Measurements from ENCODE around the gene SNTG2.
"Not testable (repeated sequence)": the region's sequence is repeated elsewhere in the genome, so short reads cannot be mapped to it uniquely, and the experiment has no call there.

SNTG2 gene

GRCh38 chr2:1375794-1376193 is 425.1 kb downstream of the SNTG2 start:
- H3K27ac ChIP-seq: no peak overlapping the region
- no peak overlapping the region for H3K4me3 ChIP-seq
- no peak for DNase-seq (ENCODE audit: low spot score)
- no peak for TF ChIP-seq CTCF (IDR thresholded peaks at IDR 0.05)

GRCh38 chr2:1377473-1377872 is 426.8 kb downstream of the SNTG2 start:
- Histone ChIP-seq H3K4me3 (no peak overlapping the region), H3K27ac (no peak overlapping the region)
- DNase-seq (ENCODE audit: low spot score): no peak
- TF ChIP-seq CTCF (IDR thresholded peaks at IDR 0.05): no peak

DNA sequence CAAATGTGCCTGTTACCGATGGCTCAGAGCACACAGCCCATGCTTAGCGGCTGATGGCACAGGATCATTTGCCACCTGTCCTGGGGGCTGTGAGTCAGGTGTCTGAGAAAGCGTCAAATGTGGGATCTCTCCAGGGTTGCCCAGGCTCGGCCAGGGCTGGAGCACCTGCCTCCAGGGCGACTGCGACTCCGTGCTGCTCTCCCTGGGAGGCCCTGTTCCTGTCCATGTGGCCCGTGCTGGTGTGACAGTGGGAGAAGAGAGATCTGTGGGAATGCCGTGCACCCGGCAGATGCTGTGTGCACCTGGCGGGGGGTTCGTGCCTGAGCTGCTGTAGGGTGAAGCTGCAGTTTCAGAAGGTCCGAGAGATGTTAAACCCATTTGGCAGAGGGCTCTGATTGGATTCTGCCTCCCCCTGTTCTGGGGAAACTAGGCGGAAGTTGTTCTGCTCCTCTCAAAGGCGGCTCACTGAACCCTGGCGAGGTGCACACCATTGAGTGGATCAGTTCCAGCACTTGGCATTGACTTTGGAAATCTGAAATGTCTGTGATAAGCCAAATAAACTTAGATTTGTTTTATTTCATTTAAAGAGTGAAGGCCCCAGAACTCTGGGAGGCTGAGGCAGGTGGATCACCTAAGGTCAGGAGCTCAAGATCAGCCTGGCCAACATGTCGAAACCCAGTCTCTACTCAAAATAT is 428.0 kb downstream of the SNTG2 start:
- H3K27ac ChIP-seq: no peak overlapping the region
- no peak overlapping the region for H3K4me3 ChIP-seq
- no peak for TF ChIP-seq CTCF (IDR thresholded peaks at IDR 0.05)
- no peak for DNase-seq (ENCODE audit: low spot score)

- Histone ChIP-seq H3K4me3 (no peak overlapping the region), H3K27ac (no peak overlapping the region)
- TF ChIP-seq CTCF (IDR thresholded peaks at IDR 0.05): no peak
- DNase-seq (ENCODE audit: low spot score): no peak
These were observed 431.0 kb downstream of the SNTG2 start for GRCh38 chr2:1381644-1382043.

DNA sequence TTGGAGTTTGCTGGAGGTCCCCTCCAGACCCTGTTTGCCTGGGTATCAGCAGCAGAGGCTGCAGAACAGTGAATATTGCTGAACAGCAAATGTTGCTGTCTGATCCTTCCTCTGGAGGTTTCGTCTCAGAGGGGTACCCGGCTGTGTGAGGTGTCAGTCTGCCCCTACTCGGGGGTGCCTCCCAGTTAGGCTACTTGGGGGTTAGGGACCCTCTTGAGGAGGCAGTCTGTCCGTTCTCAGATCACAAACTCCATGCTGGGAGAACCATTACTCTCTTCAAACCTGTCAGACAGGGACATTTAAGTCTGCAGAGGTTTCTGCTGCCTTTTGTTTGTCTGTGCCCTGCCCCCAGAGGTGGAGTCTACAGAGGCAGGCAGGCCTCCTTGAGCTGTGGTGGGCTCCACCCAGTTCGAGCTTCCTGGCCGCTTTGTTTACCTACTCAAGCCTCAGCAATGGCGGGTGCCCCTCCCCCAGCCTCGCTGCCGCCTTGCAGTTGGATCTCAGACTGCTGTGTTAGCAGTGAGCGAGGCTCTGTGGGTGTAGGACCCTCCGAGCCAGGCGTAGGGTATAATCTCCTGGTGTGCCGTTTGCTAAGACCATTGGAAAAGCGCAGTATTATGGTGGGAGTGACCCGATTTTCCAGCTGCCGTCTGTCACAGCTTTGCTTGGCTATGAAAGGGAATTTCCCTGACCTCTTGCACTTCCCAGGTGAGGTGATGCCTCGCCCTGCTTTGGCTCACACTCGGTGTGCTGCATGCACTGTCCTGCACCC is 437.5 kb downstream of the SNTG2 start:
- DNase-seq (ENCODE audit: low spot score); H3K27ac ChIP-seq; H3K4me3 ChIP-seq: not testable (repeated sequence)

- DNase-seq (ENCODE audit: low spot score); H3K4me3 ChIP-seq; H3K27ac ChIP-seq: not testable (repeated sequence)
These were observed 439.5 kb downstream of the SNTG2 start for GRCh38 chr2:1390118-1390517.

GRCh38 chr2:1393321-1393720 is 442.7 kb downstream of the SNTG2 start:
- Histone ChIP-seq H3K27ac (no peak overlapping the region), H3K4me3 (no peak overlapping the region)
- no peak for DNase-seq (ENCODE audit: low spot score)
- no peak for TF ChIP-seq CTCF (IDR thresholded peaks at IDR 0.05)

GRCh38 chr2:1394709-1395408 is 444.2 kb downstream of the SNTG2 start:
- TF ChIP-seq CTCF (IDR thresholded peaks at IDR 0.05): no peak
- Histone ChIP-seq H3K27ac (no peak overlapping the region), H3K4me3 (no peak overlapping the region)
- DNase-seq (ENCODE audit: low spot score): no peak

Data from coronary artery (tissue), 2 donors.